Muscle of leg (tissue), 11 donors: ENCODE data around the gene CDHR1. TPM values are rescaled to one million over a fixed set of nuclear protein-coding genes. Genes with fewer than 3 reads are reported as not detected.

Experiments used
- DNase-seq: peaks from one replicate; pipeline ENCODE4 v3.0.0; 2013
- H3K27ac ChIP-seq: one replicate; pipeline ENCODE4 v1.5.1; 2013; ENCODE audit warnings: mild to moderate bottlenecking, low read length, control low read depth
- H3K27me3 ChIP-seq: one replicate; pipeline ENCODE4 v1.6.1; 2013; ENCODE audit warnings: low read length; ENCODE audit not compliant: control insufficient read depth, insufficient read depth
- H3K36me3 ChIP-seq: one replicate; pipeline ENCODE4 v1.6.1; 2013; ENCODE audit warnings: low read length; ENCODE audit not compliant: control insufficient read depth, insufficient read depth
- H3K4me1 ChIP-seq: one replicate; pipeline ENCODE4 v1.6.1; 2013; ENCODE audit warnings: low read length; ENCODE audit not compliant: control insufficient read depth, insufficient read depth
- H3K4me3 ChIP-seq: one replicate; pipeline ENCODE4 v1.5.1; 2013; ENCODE audit warnings: low read length, control low read depth
- H3K9me3 ChIP-seq: replicated peaks from 2 replicates; pipeline ENCODE4 v1.6.1; 2013; ENCODE audit warnings: low read depth, low read length; ENCODE audit not compliant: control insufficient read depth
- WGBS: methylation state at CpG from one replicate; pipeline ENCODE4 v1.1.5; 2013; ENCODE audit warnings: missing lambda C conversion rate; ENCODE audit not compliant: insufficient coverage; 5-methylcytosine and 5-hydroxymethylcytosine counted together
- polyA plus RNA-seq, 8 donors: library from polyadenylated mRNA; unstranded; fragments of 120-200 nt; gene quantifications; one replicate each; pipeline versions ENCODE4 v1.2.1 to v1.2.3, GENCODE V29; 2013; ENCODE audit warnings: inconsistent platforms in 1 of 8, low replicate concordance in 1 of 8; ENCODE audit not compliant: insufficient read length in 8 of 8, insufficient read depth in 1 of 8
- total RNA-seq: library from RNA; stranded (reverse); fragments of 120-200 nt; gene quantifications from one replicate; pipeline ENCODE4 v1.2.4, GENCODE V29; 2013

Gene CDHR1
- total and polyA plus RNA-seq, 9 donors, result 0.22 to 1.4 (median 0.52) TPM

GRCh38 chr10:84184517-84184916 lies 9.8 kb upstream of the CDHR1 start:
- Histone ChIP-seq H3K27me3 (no peaks in the 10 kb centered on the region), H3K9me3 (no peaks in the 10 kb centered on the region)

GRCh38 chr10:84185526-84186175 lies 8.7 kb upstream of the CDHR1 start:
- 62% methylated on average over 11 of the region's 11 CpGs for WGBS
- H3K4me1 ChIP-seq, result no peaks in the 10 kb centered on the region
- H3K4me3 ChIP-seq, result no peak overlapping the region
- H3K27me3 ChIP-seq, result no peaks in the 10 kb centered on the region
- no peaks in the 10 kb centered on the region for H3K36me3 ChIP-seq
- H3K9me3 ChIP-seq, result no peaks in the 10 kb centered on the region
- H3K27ac ChIP-seq, result no peak overlapping the region
- no peak for DNase-seq

More at GRCh38 chr10:84184517-84184916, 9.8 kb upstream of the CDHR1 start:
- Histone ChIP-seq H3K36me3 (no peaks in the 10 kb centered on the region), H3K4me1 (peaks cover under 1% of the 10 kb centered on the region), H3K4me3 (no peak overlapping the region), H3K27ac (no peak overlapping the region)
- WGBS, result 50% methylated on average over 2 of the region's 4 CpGs
- no peak for DNase-seq

- Histone ChIP-seq H3K9me3 (no peaks in the 10 kb centered on the region), H3K36me3 (no peaks in the 10 kb centered on the region), H3K27me3 (peaks cover 16% of the 10 kb centered on the region), H3K27ac (no peak overlapping the region), H3K4me1 (no peaks in the 10 kb centered on the region), H3K4me3 (no peak overlapping the region)
- no peak for DNase-seq
- WGBS, result 51% methylated on average over 3 of the region's 3 CpGs
Measured at GRCh38 chr10:84188815-84189214, 5.5 kb upstream of the CDHR1 start.

- no peak for DNase-seq
- H3K27ac ChIP-seq, result no peak overlapping the region
- peaks cover 33% of the 10 kb centered on the region for H3K27me3 ChIP-seq
- no peak overlapping the region for H3K4me3 ChIP-seq
- H3K9me3 ChIP-seq, result no peaks in the 10 kb centered on the region
- no peaks in the 10 kb centered on the region for H3K36me3 ChIP-seq
- peaks cover 12% of the 10 kb centered on the region for H3K4me1 ChIP-seq
- WGBS, result no CpG with 5 or more reads among the region's 3 CpGs
Measured at GRCh38 chr10:84190621-84191020, 3.7 kb upstream of the CDHR1 start.

- no peak overlapping the region for H3K27ac ChIP-seq
- no peaks in the 10 kb centered on the region for H3K9me3 ChIP-seq
- H3K4me1 ChIP-seq, result peaks cover 12% of the 10 kb centered on the region
- H3K27me3 ChIP-seq, result peaks cover 38% of the 10 kb centered on the region
- WGBS, result 83% methylated on average over 5 of the region's 5 CpGs
- DNase-seq, result no peak
- no peak overlapping the region for H3K4me3 ChIP-seq
- H3K36me3 ChIP-seq, result no peaks in the 10 kb centered on the region
Measured at GRCh38 chr10:84191106-84191505, 3.2 kb upstream of the CDHR1 start.

- Histone ChIP-seq H3K4me3 (no peak overlapping the region), H3K9me3 (no peaks in the 10 kb centered on the region), H3K27ac (no peak overlapping the region), H3K4me1 (peaks cover 12% of the 10 kb centered on the region), H3K36me3 (no peaks in the 10 kb centered on the region), H3K27me3 (peaks cover 58% of the 10 kb centered on the region)
- 83% methylated on average over 1 of the region's 2 CpGs for WGBS
- DNase-seq, result no peak
Measured at GRCh38 chr10:84193327-84193726, 1.0 kb upstream of the CDHR1 start.

GRCh38 chr10:84193846-84194423 lies 402 bp upstream of the CDHR1 start:
- H3K9me3 ChIP-seq, result no peaks in the 10 kb centered on the region
- H3K4me1 ChIP-seq, result peaks cover 12% of the 10 kb centered on the region
- DNase-seq, result no peak
- H3K27me3 ChIP-seq, result peaks cover 58% of the 10 kb centered on the region
- H3K36me3 ChIP-seq, result no peaks in the 10 kb centered on the region
- H3K27ac ChIP-seq, result no peak overlapping the region
- 40% methylated on average over 1 of the region's 5 CpGs for WGBS
- peak overlapping the region; percentile 33 for H3K4me3 ChIP-seq

GRCh38 chr10:84195044-84195830 lies 900 bp downstream of the CDHR1 start:
- H3K27me3 ChIP-seq, result peaks cover 58% of the 10 kb centered on the region
- no peak for DNase-seq
- H3K9me3 ChIP-seq, result no peaks in the 10 kb centered on the region
- peaks cover 12% of the 10 kb centered on the region for H3K4me1 ChIP-seq
- WGBS, result 9% methylated on average over 37 of the region's 43 CpGs
- no peak overlapping the region for H3K27ac ChIP-seq
- no peak overlapping the region for H3K4me3 ChIP-seq
- H3K36me3 ChIP-seq, result no peaks in the 10 kb centered on the region

- no peaks in the 10 kb centered on the region for H3K36me3 ChIP-seq
- H3K4me3 ChIP-seq, result no peak overlapping the region
- no peak overlapping the region for H3K27ac ChIP-seq
- WGBS, result 49% methylated on average over 4 of the region's 4 CpGs
- peaks cover 12% of the 10 kb centered on the region for H3K4me1 ChIP-seq
- H3K27me3 ChIP-seq, result peaks cover 58% of the 10 kb centered on the region
- H3K9me3 ChIP-seq, result no peaks in the 10 kb centered on the region
- DNase-seq, result no peak
Measured at GRCh38 chr10:84196083-84196482, 1.7 kb downstream of the CDHR1 start.

- Histone ChIP-seq H3K4me3 (no peak overlapping the region), H3K36me3 (no peaks in the 10 kb centered on the region), H3K27me3 (peaks cover 54% of the 10 kb centered on the region), H3K9me3 (no peaks in the 10 kb centered on the region), H3K4me1 (peaks cover 12% of the 10 kb centered on the region), H3K27ac (no peak overlapping the region)
- 80% methylated on average over 1 of the region's 5 CpGs for WGBS
- no peak for DNase-seq
Measured at GRCh38 chr10:84196941-84197340, 2.6 kb downstream of the CDHR1 start.
